ENCODE measurements around the gene ELMOD3.
"Not testable (repeated sequence)": the region's sequence is repeated elsewhere in the genome, so short reads cannot be mapped to it uniquely, and the experiment has no call there.

ELMOD3 gene

GRCh38 chr2:85342156-85342555 lies 12.4 kb upstream of the ELMOD3 start:
- H3K4me1 Mint-ChIP-seq (ENCODE audit: low read depth), result no peaks in the 10 kb centered on the region
- no peak overlapping the region for H3K27ac Mint-ChIP-seq
- DNase-seq, result no peak
- no peak overlapping the region for H3K4me3 Mint-ChIP-seq
- H3K27me3 Mint-ChIP-seq, result no peaks in the 10 kb centered on the region
- peaks cover 49% of the 10 kb centered on the region for H3K36me3 Mint-ChIP-seq (ENCODE audit: low read depth)
- no peaks in the 10 kb centered on the region for H3K9me3 Mint-ChIP-seq

GRCh38 chr2:85343207-85343895 lies 11.2 kb upstream of the ELMOD3 start:
- not testable (repeated sequence) for H3K27me3 Mint-ChIP-seq; H3K4me1 Mint-ChIP-seq (ENCODE audit: low read depth); H3K4me3 Mint-ChIP-seq; DNase-seq; H3K27ac Mint-ChIP-seq; H3K9me3 Mint-ChIP-seq
- peaks cover 57% of the 10 kb centered on the region for H3K36me3 Mint-ChIP-seq (ENCODE audit: low read depth)

- Mint-ChIP-seq H3K27me3 (no peaks in the 10 kb centered on the region), H3K27ac (no peak overlapping the region), H3K9me3 (no peaks in the 10 kb centered on the region), H3K36me3 (ENCODE audit: low read depth) (peaks cover 63% of the 10 kb centered on the region), H3K4me1 (ENCODE audit: low read depth) (no peaks in the 10 kb centered on the region), H3K4me3 (no peak overlapping the region)
- no peak for DNase-seq
These were observed 10.1 kb upstream of the ELMOD3 start for GRCh38 chr2:85344356-85344954.

GRCh38 chr2:85347599-85347998 lies 7.0 kb upstream of the ELMOD3 start:
- no peak overlapping the region for H3K27ac Mint-ChIP-seq
- H3K9me3 Mint-ChIP-seq, result no peaks in the 10 kb centered on the region
- peaks cover 81% of the 10 kb centered on the region for H3K36me3 Mint-ChIP-seq (ENCODE audit: low read depth)

GRCh38 chr2:85353876-85354285 lies 688 bp upstream of the ELMOD3 start:
- H3K4me3 Mint-ChIP-seq, result peak overlapping the region; percentile 90
- peaks cover 78% of the 10 kb centered on the region for H3K36me3 Mint-ChIP-seq (ENCODE audit: low read depth)
- peak overlapping the region; percentile 97 for H3K27ac Mint-ChIP-seq
- H3K27me3 Mint-ChIP-seq, result no peaks in the 10 kb centered on the region
- H3K4me1 Mint-ChIP-seq (ENCODE audit: low read depth), result peaks cover 44% of the 10 kb centered on the region
- DNase-seq, result no peak
- no peaks in the 10 kb centered on the region for H3K9me3 Mint-ChIP-seq

More at GRCh38 chr2:85347599-85347998, 7.0 kb upstream of the ELMOD3 start:
- Mint-ChIP-seq H3K27me3 (no peaks in the 10 kb centered on the region), H3K4me1 (ENCODE audit: low read depth) (peaks cover 5% of the 10 kb centered on the region), H3K4me3 (no peak overlapping the region)
- DNase-seq, result no peak

- no peak for DNase-seq
- H3K27ac Mint-ChIP-seq, result peak overlapping the region; percentile 97
- no peaks in the 10 kb centered on the region for H3K27me3 Mint-ChIP-seq
- no peaks in the 10 kb centered on the region for H3K9me3 Mint-ChIP-seq
- H3K36me3 Mint-ChIP-seq (ENCODE audit: low read depth), result peaks cover 74% of the 10 kb centered on the region
- H3K4me3 Mint-ChIP-seq, result peak overlapping the region; percentile 90
- peaks cover 49% of the 10 kb centered on the region for H3K4me1 Mint-ChIP-seq (ENCODE audit: low read depth)
These were observed 473 bp downstream of the ELMOD3 start for GRCh38 chr2:85355073-85355410.

GRCh38 chr2:85355521-85355920 lies 952 bp downstream of the ELMOD3 start:
- Mint-ChIP-seq H3K9me3 (no peaks in the 10 kb centered on the region), H3K4me3 (peak overlapping the region; percentile 90), H3K27ac (peak overlapping the region; percentile 76), H3K36me3 (ENCODE audit: low read depth) (peaks cover 72% of the 10 kb centered on the region), H3K4me1 (ENCODE audit: low read depth) (peaks cover 49% of the 10 kb centered on the region), H3K27me3 (no peaks in the 10 kb centered on the region)
- DNase-seq, result no peak

- H3K4me3 Mint-ChIP-seq, result no peak overlapping the region
- H3K9me3 Mint-ChIP-seq, result no peaks in the 10 kb centered on the region
- no peaks in the 10 kb centered on the region for H3K27me3 Mint-ChIP-seq
- DNase-seq, result no peak
- peaks cover 49% of the 10 kb centered on the region for H3K4me1 Mint-ChIP-seq (ENCODE audit: low read depth)
- no peak overlapping the region for H3K27ac Mint-ChIP-seq
- H3K36me3 Mint-ChIP-seq (ENCODE audit: low read depth), result peaks cover 72% of the 10 kb centered on the region
These were observed 1.6 kb downstream of the ELMOD3 start for GRCh38 chr2:85356186-85356585.

- no peak overlapping the region for H3K4me3 Mint-ChIP-seq
- H3K27me3 Mint-ChIP-seq, result no peaks in the 10 kb centered on the region
- DNase-seq, result no peak
- no peak overlapping the region for H3K27ac Mint-ChIP-seq
- H3K9me3 Mint-ChIP-seq, result no peaks in the 10 kb centered on the region
- peaks cover 43% of the 10 kb centered on the region for H3K4me1 Mint-ChIP-seq (ENCODE audit: low read depth)
- peaks cover 76% of the 10 kb centered on the region for H3K36me3 Mint-ChIP-seq (ENCODE audit: low read depth)
These were observed 3.2 kb downstream of the ELMOD3 start for GRCh38 chr2:85357736-85358135.

GRCh38 chr2:85362653-85363387 lies 8.3 kb downstream of the ELMOD3 start:
- H3K27ac Mint-ChIP-seq, H3K4me3 Mint-ChIP-seq, H3K27me3 Mint-ChIP-seq, H3K9me3 Mint-ChIP-seq, DNase-seq: not testable (repeated sequence)
- peaks cover 11% of the 10 kb centered on the region for H3K4me1 Mint-ChIP-seq (ENCODE audit: low read depth)
- peaks cover 54% of the 10 kb centered on the region for H3K36me3 Mint-ChIP-seq (ENCODE audit: low read depth)

- no peak for DNase-seq
- H3K27ac Mint-ChIP-seq, result no peak overlapping the region
- no peaks in the 10 kb centered on the region for H3K9me3 Mint-ChIP-seq
- no peak overlapping the region for H3K4me3 Mint-ChIP-seq
- no peaks in the 10 kb centered on the region for H3K27me3 Mint-ChIP-seq
- peaks cover 30% of the 10 kb centered on the region for H3K36me3 Mint-ChIP-seq (ENCODE audit: low read depth)
- no peaks in the 10 kb centered on the region for H3K4me1 Mint-ChIP-seq (ENCODE audit: low read depth)
These were observed 12.6 kb downstream of the ELMOD3 start for GRCh38 chr2:85367180-85367579.

- Mint-ChIP-seq H3K27ac (no peak overlapping the region), H3K4me3 (no peak overlapping the region), H3K9me3 (no peaks in the 10 kb centered on the region), H3K36me3 (ENCODE audit: low read depth) (peaks cover 21% of the 10 kb centered on the region), H3K27me3 (no peaks in the 10 kb centered on the region), H3K4me1 (ENCODE audit: low read depth) (no peaks in the 10 kb centered on the region)
- DNase-seq, result no peak
These were observed 14.4 kb downstream of the ELMOD3 start for GRCh38 chr2:85368921-85369320.

GRCh38 chr2:85369500-85369899 lies 14.9 kb downstream of the ELMOD3 start:
- no peaks in the 10 kb centered on the region for H3K4me1 Mint-ChIP-seq (ENCODE audit: low read depth)
- H3K27me3 Mint-ChIP-seq, result no peaks in the 10 kb centered on the region
- H3K4me3 Mint-ChIP-seq, result no peak overlapping the region
- no peaks in the 10 kb centered on the region for H3K9me3 Mint-ChIP-seq
- no peak overlapping the region for H3K27ac Mint-ChIP-seq
- peaks cover 23% of the 10 kb centered on the region for H3K36me3 Mint-ChIP-seq (ENCODE audit: low read depth)
- DNase-seq, result no peak

GRCh38 chr2:85371045-85371444 lies 16.5 kb downstream of the ELMOD3 start:
- no peaks in the 10 kb centered on the region for H3K9me3 Mint-ChIP-seq
- H3K27ac Mint-ChIP-seq, result no peak overlapping the region
- H3K36me3 Mint-ChIP-seq (ENCODE audit: low read depth), result peaks cover 29% of the 10 kb centered on the region
- no peaks in the 10 kb centered on the region for H3K27me3 Mint-ChIP-seq
- H3K4me1 Mint-ChIP-seq (ENCODE audit: low read depth), result no peaks in the 10 kb centered on the region
- H3K4me3 Mint-ChIP-seq, result no peak overlapping the region
- no peak for DNase-seq

Measured in activated T-cell treated with anti-CD3 and anti-CD28 coated beads, Interleukin-2, amount 50 U/mL, for 24 hours (primary cell).